Measurements from ENCODE around the gene RRP12. TPM values are rescaled to one million over a fixed set of nuclear protein-coding genes. Genes with fewer than 3 reads are reported as not detected.
"Not testable (repeated sequence)": the region's sequence is repeated elsewhere in the genome, so short reads cannot be mapped to it uniquely, and the experiment has no call there.

The RRP12 gene
- total RNA-seq, 2 donors from 2014 or later = 41.4 to 43.1 TPM

GRCh38 chr10:97412891-97413304 lies 11.8 kb upstream of the RRP12 start:
- ATAC-seq (peak; percentile 76 to 80), DNase-seq (ENCODE audit: low spot score in 2 of 2) (peak; percentile 71 to 79)
- Mint-ChIP-seq H3K36me3 (peaks cover under 1 to 4% of the 10 kb centered on the region in 2 donors), H3K27ac (peak overlapping the region; percentile 89 to 98), H3K9me3 (peaks cover 0 to 4% of the 10 kb centered on the region in 2 donors)

DNA sequence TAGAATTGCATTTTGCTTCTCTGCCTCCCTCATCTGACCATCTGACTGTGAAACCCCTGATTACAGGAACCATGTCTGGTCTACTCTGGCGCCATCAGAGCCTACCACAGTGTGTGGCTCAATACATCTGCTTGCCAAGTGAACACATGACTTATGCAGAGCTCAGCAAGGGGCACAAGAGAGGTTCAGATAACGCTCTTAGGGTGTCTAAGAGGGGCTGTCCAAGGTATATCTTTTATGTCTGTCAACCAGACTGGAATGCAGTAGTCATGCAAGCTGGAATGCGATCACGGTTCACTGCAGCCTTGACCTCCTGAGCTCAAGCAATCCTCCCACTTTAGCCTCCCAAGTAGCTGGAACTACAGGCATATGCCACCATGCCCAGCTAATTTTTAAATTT lies 10.3 kb upstream of the RRP12 start:
- H3K9me3 Mint-ChIP-seq = peaks cover 0 to 4% of the 10 kb centered on the region in 2 donors
- no peak for DNase-seq (ENCODE audit: low spot score in 2 of 2)
- no peak for ATAC-seq

DNA sequence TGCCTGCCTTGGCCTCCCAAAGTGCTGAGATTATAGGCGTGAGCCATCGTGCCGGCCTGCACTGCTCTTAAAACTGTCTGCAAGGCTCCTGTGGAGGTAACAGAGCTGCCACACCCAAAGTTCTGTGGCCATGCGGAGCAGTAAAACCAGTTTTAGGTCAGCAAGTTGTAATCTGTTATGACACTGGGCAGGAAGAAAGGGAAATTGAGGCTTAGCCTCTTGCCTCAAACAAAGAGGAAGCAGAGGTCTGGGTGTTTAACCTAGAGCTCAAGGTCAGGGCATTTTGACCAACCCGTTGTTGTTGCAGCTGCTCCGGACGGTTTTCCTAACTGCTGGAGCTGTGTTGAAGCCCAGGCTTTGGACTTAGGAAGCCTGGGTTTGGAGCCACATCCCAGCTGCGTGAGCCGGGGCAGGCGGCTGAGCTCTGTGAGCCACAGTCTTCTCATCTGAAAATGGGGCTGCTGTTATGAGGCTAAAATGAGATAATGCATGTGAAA lies 7.4 kb upstream of the RRP12 start:
- DNase-seq (ENCODE audit: low spot score in 2 of 2) (no peak), ATAC-seq (no peak)
- no peak overlapping the region for H3K27ac Mint-ChIP-seq
- peaks cover 0 to 4% of the 10 kb centered on the region in 2 donors for H3K9me3 Mint-ChIP-seq
- peaks cover 0 to 4% of the 10 kb centered on the region in 2 donors for H3K36me3 Mint-ChIP-seq

More for the DNA sequence above, 10.3 kb upstream of the RRP12 start:
- Mint-ChIP-seq H3K36me3 (peaks cover 0 to 4% of the 10 kb centered on the region in 2 donors), H3K27ac (no peak overlapping the region)

GRCh38 chr10:97407952-97408248 lies 6.8 kb upstream of the RRP12 start:
- DNase-seq (ENCODE audit: low spot score in 2 of 2) = no peak
- H3K9me3 Mint-ChIP-seq = peaks cover 0 to 1% of the 10 kb centered on the region in 2 donors
- no peak for ATAC-seq
- H3K27ac Mint-ChIP-seq = peak overlapping the region in 1 of 2 donors; percentile 72
- peaks cover 0 to 4% of the 10 kb centered on the region in 2 donors for H3K36me3 Mint-ChIP-seq

GRCh38 chr10:97407211-97407951 lies 6.2 kb upstream of the RRP12 start:
- Mint-ChIP-seq H3K27ac (peak overlapping the region in 1 of 2 donors; percentile 72), H3K36me3 (peaks cover 0 to 4% of the 10 kb centered on the region in 2 donors), H3K9me3 (no peaks in the 10 kb centered on the region)
- ATAC-seq = peak; percentile 96 to 97
- DNase-seq (ENCODE audit: low spot score in 2 of 2) = peak; percentile 63 to 80

DNA sequence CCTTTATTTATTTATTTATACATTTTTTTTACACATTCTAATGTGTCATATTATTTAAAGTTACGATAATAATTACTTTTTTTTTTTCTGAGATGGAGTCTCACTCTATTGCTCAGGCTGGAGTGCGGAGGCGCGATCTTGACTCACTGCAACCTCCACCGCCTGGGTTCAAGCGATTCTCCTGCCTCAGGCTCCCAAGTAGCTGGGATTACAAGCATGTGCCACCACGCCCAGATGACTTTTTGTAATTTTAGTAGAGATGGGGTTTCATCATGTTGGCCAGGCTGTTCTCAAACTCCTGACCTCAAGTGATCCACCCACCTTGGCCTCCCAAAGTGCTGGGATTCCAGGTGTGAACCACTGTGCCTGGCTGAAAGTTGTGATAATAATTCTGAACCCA lies 5.3 kb upstream of the RRP12 start:
- not testable (repeated sequence) for H3K9me3 Mint-ChIP-seq; H3K36me3 Mint-ChIP-seq; ATAC-seq; H3K27ac Mint-ChIP-seq; DNase-seq (ENCODE audit: low spot score in 2 of 2)

DNA sequence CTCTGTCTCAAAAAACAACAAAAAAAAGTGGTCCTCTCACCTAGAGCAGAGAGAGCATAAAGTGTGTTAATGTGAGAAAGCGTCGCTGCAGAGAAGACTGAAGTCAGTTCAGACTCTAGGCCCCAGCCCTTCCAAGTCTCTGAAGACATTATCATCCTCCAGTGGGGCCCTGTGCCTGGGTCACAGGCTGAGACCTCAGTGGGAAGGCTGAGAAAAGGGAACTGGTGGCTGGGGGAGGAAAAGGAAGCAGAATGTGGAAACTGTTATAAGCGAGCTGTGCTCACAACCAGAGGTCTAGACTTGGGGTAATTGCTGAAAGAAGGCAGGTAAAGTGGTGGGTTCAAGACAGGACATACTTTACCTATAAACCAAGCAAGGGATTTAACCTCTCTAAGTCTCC lies 4.9 kb upstream of the RRP12 start:
- peaks cover under 1 to 4% of the 10 kb centered on the region in 2 donors for H3K36me3 Mint-ChIP-seq
- ATAC-seq (no peak), DNase-seq (ENCODE audit: low spot score in 2 of 2) (no peak)
- no peaks in the 10 kb centered on the region for H3K9me3 Mint-ChIP-seq
- no peak overlapping the region for H3K27ac Mint-ChIP-seq

DNA sequence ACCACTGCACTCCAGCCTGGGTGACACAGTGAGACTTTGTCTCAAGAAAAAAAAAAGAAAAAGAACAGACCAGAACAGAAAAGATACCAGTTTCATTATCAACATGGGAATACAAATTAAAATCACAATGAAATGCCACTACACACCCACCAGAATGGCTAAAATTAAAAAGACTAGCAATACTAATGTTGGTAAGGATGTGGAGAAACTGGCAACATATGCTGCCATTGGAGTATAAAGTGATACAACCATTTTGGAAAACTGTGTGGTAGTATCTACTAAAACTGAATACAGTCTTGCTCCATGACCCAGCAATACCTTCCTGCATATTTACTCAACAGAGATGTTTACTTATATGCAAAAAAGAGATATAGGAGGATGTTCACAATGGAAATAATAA lies 2.9 kb upstream of the RRP12 start:
- DNase-seq (ENCODE audit: low spot score in 2 of 2) (no peak), ATAC-seq (no peak)
- Mint-ChIP-seq H3K36me3 (peaks cover 0 to 5% of the 10 kb centered on the region in 2 donors), H3K27ac (no peak overlapping the region), H3K9me3 (no peaks in the 10 kb centered on the region)

DNA sequence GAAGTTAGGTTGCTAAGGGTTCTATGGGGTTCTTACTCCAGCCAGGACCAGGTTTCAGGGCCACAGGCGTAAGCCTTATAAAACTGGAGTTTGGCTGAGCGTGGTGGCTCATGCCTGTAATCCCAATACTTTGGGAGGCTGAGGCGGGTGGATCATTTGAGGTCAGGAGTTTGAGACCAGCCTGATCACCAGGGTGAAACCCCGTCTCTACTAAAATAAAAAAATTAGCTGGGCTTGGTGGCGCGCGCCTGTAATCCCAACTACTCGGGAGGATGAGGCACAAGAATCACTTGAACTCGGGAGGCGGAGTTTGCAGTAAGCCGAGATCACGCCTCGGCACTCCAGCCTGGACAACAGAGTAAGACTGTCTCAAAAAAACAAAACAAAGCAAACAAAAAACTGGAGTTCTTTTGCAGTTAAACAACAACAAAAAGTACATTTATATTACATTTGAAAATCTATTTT lies 347 bp upstream of the RRP12 start:
- Mint-ChIP-seq H3K27ac (peak overlapping the region; percentile 96 to 98), H3K9me3 (no peaks in the 10 kb centered on the region), H3K36me3 (peaks cover 0 to 5% of the 10 kb centered on the region in 2 donors)
- DNase-seq (ENCODE audit: low spot score in 2 of 2) (no peak), ATAC-seq (no peak)

- Mint-ChIP-seq H3K9me3 (no peaks in the 10 kb centered on the region), H3K36me3 (peaks cover 6 to 10% of the 10 kb centered on the region in 2 donors), H3K27ac (peak overlapping the region; percentile 96 to 98)
- ATAC-seq (no peak), DNase-seq (ENCODE audit: low spot score in 2 of 2) (no peak)
Observed at GRCh38 chr10:97399843-97400545, 1.1 kb downstream of the RRP12 start.

- Mint-ChIP-seq H3K9me3 (no peaks in the 10 kb centered on the region), H3K36me3 (peaks cover 13 to 16% of the 10 kb centered on the region in 2 donors), H3K27ac (peak overlapping the region in 1 of 2 donors; percentile 47)
- DNase-seq (ENCODE audit: low spot score in 2 of 2) (no peak), ATAC-seq (no peak)
Observed at GRCh38 chr10:97396056-97396455, 5.1 kb downstream of the RRP12 start.

- peak overlapping the region; percentile 41 to 88 for H3K27ac Mint-ChIP-seq
- H3K9me3 Mint-ChIP-seq = no peaks in the 10 kb centered on the region
- no peak for ATAC-seq
- peaks cover 13 to 22% of the 10 kb centered on the region in 2 donors for H3K36me3 Mint-ChIP-seq
- no peak for DNase-seq (ENCODE audit: low spot score in 2 of 2)
Observed at GRCh38 chr10:97393034-97393573, 8.0 kb downstream of the RRP12 start.

DNA sequence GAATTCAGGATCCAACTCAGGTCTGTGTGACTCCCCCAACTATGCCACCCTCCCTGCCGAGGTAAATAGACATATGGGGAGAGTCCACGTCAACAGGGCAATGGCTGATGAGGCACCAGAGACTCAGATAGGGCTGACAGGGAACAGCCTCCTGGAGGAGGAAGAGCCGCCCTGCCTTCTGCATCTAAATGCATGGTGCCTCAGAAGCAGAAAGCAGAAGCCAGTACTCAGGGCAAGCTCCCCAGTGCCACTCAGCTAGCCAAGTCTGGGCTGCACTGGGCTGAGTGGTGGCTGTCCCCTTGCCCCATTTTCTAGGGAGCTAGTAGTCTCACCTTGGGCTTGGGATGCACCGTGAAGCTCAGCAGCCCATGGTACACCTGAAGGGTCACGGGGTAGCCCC lies 11.0 kb downstream of the RRP12 start:
- DNase-seq (ENCODE audit: low spot score in 2 of 2) = no peak
- Mint-ChIP-seq H3K9me3 (no peaks in the 10 kb centered on the region), H3K27ac (no peak overlapping the region), H3K36me3 (peaks cover 7 to 16% of the 10 kb centered on the region in 2 donors)
- no peak for ATAC-seq

GRCh38 chr10:97388152-97388551 lies 13.0 kb downstream of the RRP12 start:
- Mint-ChIP-seq H3K9me3 (no peaks in the 10 kb centered on the region), H3K27ac (no peak overlapping the region), H3K36me3 (peaks cover 3 to 12% of the 10 kb centered on the region in 2 donors)
- DNase-seq (ENCODE audit: low spot score in 2 of 2) = no peak
- no peak for ATAC-seq

GRCh38 chr10:97385565-97385964 lies 15.6 kb downstream of the RRP12 start:
- H3K36me3 Mint-ChIP-seq = peaks cover 0 to 13% of the 10 kb centered on the region in 2 donors
- DNase-seq (ENCODE audit: low spot score in 2 of 2) = no peak
- H3K27ac Mint-ChIP-seq = no peak overlapping the region
- H3K9me3 Mint-ChIP-seq = no peaks in the 10 kb centered on the region
- no peak for ATAC-seq

GRCh38 chr10:97384641-97385040 lies 16.5 kb downstream of the RRP12 start:
- Mint-ChIP-seq H3K9me3 (no peaks in the 10 kb centered on the region), H3K36me3 (peaks cover 0 to 15% of the 10 kb centered on the region in 2 donors), H3K27ac (no peak overlapping the region)
- DNase-seq (ENCODE audit: low spot score in 2 of 2) (no peak), ATAC-seq (no peak)

DNA sequence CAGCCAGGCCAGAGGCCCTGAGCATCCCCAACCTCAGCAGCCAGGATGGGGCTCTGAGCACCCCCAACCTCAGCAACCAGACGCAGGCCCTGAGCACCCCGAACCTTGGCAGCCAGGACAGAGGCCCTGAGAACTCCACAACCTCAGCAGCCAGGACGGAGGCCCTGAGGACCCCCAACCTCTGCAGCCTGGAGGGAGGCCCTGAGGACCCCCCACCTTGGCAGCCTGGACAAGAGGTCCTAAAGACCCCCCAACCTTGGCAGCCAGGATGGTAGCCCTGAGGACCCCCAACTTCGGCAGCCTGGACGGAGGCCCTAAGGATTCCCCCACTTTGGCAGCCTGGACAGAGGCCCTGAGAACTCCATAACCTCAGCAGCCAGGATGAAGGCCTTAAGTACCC lies 17.0 kb downstream of the RRP12 start:
- Mint-ChIP-seq H3K9me3 (no peaks in the 10 kb centered on the region), H3K36me3 (peaks cover 0 to 15% of the 10 kb centered on the region in 2 donors), H3K27ac (no peak overlapping the region)
- DNase-seq (ENCODE audit: low spot score in 2 of 2) (no peak), ATAC-seq (no peak)
